NCI-H510A (cell line): ENCODE data around the gene CYGB.
A peak's percentile ranks its signal among the peaks of the same experiment; 100 is the strongest.

Experiments used
- DNase-seq: peaks from one replicate; lab custom pipeline; 2025; lab: John Stamatoyannopoulos, UW

CYGB gene

DNA sequence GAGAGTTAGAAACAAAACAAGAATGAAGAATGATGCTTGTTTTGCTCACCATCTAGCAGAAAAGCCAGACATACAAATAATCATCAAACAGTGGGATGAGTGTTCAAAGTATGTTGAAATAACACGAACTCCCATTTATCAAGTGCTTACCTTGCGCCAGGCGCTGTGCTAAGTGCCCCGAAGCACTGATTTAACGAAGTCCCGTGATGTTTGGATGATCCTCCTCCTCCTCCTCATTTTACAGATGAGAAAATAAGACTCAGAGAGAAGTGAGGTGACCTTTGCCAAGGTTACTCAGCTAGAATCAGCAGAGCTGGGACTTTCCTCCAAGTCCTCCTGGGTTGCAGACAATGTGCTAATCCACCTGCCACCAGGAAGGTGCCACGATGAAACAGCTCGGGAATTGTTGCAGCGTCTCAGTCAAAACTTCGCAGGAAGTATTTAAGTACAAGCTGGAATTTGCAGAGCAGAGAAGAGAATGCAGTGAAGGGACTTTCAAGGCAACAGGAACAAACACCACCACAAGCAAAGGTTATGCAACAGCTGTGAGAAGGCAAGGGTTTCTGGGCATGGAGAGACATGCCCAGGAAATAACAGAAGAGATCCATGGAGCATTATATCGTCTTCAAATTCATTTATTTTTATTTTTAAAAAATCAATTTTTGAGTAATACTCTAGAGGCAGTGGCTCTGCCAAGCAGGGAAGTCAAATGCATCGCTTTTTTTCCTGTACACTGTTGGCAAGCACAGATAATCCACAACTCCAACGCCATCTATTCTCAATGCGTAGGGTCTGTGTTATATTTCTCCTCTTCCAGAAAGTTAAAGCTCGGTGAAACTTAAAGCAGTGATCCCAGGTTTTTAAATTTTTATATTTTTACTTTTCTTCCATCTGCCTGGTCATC, 13.5 kb upstream of the CYGB start:
- no peak for DNase-seq

GRCh38 chr17:76549539-76549938, 12.0 kb upstream of the CYGB start:
- no peak for DNase-seq

DNA sequence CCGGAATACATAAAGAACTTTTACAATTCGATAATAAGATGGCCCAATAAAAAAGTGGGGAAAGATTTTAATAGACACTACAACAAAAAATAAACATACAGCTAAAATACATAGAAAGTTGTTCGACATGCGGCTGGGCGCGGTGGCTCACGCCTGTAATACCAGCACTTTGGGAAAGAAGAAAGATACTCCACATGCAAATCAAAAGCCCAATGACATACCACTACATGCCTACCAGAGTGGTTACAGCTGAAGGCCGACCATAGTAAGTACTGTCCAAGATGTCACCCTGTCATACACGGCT, 11.7 kb upstream of the CYGB start:
- DNase-seq, result no peak

DNA sequence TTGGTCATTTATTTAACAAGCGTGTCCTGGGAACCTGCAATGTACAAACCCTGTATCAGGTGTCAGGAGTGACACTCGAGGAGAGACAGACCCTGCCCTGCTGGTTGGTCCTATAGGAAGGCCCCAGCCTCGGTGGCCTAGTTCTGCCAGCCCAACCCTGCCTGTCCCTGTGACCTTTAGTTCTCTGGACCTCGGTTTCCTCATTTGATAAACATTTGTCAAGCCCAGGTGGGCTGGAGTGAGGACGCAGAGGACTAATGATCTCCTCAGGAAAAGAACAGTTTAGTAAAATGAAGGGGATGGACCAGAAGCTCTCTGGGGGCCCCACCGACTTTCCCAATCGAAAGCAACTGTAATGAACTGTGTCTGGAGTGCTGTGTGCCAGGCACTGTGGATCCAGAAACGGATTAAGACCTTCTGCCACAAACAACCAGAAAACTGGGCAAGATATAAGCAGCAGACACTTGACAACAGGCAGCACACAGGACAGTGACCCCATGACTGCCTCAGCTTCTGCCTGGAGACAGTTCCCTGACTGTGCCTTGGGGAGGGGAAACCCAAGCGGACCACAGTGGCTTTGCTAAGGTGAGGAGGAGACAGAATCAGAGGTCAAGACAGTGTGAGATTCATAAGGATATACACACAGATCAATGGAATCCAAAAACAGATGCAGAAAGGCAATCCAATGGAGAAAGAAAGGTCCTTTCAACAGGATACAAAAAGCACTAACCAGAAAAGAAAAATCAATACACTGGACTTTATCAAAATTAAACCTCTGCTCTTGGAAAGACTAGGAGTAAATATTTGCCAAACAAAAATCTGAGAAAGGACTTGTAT, 11.1 kb upstream of the CYGB start:
- no peak for DNase-seq

DNA sequence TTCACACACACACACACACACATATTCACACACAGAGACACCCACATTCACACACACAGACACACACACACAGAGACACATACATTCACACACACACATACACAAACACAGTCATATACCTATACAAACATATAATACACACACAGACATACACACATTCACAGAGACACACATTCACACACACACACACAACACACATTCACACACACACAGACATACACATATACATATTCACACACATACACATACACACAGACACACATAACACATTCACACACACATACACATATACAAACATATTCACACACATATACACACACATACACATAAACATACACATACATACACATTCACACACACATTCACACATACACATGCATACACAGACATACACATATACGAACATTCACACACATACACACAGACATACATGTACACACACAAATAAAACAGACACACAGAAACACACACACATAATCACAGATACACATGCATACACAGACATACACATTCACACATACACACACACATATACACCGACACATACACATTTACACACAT, 10.2 kb upstream of the CYGB start:
- no peak for DNase-seq

- DNase-seq, result no peak
Observed at GRCh38 chr17:76547183-76547641, 9.7 kb upstream of the CYGB start.

DNA sequence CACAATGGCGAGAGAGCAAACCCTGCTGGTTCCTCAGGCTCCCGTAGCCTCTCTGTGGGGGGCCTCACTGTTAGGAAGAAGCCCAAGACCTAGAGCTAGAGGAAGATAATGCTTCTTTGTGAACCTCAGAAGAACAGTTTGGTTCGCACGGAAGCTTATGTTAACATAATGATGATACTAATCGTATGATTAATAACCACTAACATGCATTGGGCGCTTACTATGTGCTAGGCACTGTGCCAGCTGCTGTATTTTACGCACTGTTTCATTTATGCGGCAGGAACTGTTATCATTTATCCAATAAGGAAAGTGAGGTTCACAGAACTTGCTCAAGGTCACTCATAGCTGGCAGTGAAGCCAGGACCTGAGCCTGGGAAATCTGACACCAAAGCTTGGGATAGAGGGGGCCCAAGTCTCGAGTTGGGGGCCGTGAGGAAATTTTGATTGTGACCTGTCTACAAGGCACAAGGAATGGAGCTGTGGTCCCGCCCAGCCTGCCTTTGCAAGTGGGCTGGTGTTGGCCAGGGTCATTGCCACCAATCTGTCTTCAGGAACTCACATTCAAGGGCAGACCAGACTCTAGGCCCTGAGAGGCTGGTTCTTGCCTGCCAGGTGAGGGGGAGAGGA, 9.2 kb upstream of the CYGB start:
- DNase-seq, result no peak

GRCh38 chr17:76545918-76546555, 8.5 kb upstream of the CYGB start:
- no peak for DNase-seq

DNA sequence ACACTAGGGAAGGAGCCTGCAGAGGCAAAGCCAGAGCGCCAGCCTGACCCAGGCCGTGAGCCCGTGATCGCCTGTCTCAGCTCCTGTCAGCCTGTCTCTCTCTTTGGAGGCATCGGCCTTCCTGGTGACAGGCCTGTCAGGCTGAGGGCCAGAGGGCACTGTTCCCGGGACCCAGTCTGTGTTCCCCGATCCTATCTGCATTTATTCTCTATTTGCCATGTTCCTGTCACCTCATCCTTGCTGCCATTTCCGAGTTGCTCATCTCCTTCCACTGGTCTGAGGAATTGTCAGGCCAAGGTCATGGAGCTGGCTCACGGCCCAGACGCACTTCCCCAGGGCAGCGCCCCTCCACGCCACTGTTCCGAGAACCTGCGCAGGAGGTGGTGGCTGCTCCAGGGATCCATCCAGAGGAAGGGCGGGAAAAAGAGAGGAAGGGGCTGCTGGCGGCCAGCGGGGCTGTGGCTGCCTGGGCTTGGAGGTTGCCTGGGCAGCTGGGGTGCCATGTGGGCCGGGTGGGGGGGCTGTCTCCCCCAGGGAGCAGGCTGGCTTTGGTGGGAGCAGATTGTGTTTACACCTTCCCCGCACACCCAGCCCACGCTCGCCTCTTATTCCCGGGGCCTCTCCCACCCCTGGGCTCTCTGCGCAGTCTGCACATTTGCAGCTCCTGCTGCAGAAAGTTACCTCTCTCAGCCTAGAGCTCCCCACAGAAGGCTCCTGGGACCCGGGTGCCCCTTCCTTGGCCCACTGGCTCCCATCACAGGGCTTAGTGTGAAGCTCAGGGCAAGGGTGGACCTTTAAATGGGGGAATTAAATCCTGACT, 7.2 kb upstream of the CYGB start:
- no peak for DNase-seq

- no peak for DNase-seq
Observed at GRCh38 chr17:76543826-76544545, 6.5 kb upstream of the CYGB start.

GRCh38 chr17:76543482-76543825, 5.9 kb upstream of the CYGB start:
- no peak for DNase-seq

DNA sequence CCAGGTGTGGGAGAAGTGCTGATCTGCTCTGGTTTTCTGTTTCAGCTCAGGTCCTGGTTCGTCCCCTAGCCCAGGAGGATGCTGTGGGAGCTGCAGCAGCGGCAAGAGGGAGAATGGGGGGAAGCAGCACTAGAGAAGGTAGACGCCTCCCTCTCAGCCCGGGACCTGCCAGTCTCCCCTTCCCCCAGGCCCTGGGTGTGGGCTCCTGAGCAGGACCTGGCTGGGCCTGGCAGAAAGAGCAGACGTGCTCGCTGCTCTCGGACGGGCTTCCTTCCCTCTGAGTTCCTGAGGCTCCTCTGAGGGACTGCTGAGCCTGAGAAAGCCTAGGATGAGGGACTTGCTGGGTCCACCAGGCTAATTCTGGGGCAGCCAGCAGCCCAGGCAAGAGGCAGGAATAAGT, 5.5 kb upstream of the CYGB start:
- DNase-seq, result no peak

- no peak for DNase-seq
Observed at GRCh38 chr17:76542566-76542971, 5.1 kb upstream of the CYGB start.

- no peak for DNase-seq
Observed at GRCh38 chr17:76541739-76542454, 4.4 kb upstream of the CYGB start.

DNA sequence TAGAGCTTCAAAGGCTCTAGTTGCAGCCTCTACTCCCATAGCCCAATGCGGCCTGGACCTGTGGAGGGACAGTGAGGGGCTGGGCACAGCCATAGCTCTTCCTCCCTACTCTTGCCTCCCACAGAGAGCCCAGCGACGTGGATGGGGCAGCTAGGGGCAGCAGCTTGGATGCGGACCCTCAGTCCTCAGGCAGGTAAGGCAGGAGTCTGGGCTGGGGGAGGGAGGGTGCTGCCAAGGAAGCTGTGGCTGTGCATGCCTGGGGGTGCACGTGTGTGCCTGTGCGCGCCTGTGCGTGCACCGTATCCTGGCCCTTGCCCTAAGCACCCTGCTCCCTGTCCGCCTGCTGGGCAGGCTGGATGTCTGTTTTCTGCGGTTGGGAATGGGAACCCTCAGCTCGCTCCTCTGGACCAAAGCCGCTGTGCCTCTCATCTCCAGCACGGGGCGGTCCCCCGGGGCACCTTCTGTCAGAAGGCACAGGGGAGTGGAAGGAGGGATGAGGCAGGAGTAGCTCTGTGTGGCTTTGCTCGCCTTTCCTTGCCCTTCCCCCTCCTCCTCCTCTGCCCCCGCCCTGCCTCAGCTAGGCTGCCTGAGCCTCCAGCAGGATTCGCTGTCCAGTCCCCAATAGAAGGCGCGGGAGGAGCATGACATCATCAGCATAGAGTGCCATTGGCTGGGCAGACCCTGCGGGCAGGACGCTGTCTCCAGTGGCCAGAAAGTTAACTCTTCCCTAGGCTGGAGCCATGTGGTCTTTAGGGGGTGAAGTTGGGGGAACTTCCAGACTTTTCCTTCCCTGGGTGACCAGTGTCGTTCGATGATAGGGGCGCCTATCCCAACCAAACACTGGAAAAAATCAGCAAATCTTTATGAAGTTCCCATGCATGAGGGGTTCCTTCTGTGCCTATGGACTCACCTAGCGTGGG, 3.1 kb upstream of the CYGB start:
- DNase-seq, result peak; percentile 94

- DNase-seq, result no peak
Observed at GRCh38 chr17:76539631-76540271, 2.2 kb upstream of the CYGB start, which contains the start of gene PRCD. TSS of gene PRCD (plus strand) at chr17:76540044. CDS start at chr17:76540142, 98 bp downstream.

DNA sequence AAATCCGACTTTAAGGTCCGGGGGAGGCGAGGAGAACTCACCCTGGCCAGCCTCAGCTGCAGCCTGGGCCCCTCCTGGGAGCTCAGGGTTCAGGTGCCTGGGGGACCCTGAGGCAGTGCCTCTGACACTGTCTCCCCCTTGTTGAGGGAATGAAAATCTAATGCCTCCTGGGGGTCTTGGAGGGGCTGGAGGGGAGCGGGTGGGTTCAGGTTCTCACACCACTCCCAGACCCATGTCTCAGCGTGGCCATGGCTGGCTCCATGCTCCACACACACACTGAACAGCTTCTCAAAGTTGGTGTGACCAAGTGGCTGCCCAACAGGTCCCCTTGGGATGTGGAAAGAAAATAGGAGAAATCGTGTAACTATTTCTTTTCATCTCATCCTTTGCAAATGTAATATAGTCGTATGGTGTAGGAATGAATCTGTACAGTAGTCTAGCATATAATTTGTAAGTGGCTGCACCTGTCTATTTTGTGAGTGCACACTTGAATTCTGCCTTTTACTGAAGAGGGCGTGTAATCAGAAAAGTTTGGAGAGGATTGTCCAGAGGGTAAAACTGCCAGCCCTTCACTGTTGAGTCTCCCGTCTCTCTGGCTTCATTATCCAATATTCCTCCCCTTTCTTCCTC, 1.5 kb upstream of the CYGB start:
- no peak for DNase-seq
